K562 (cell line): ENCODE measurements around the gene SLC4A2. TPM values are rescaled to one million over a fixed set of nuclear protein-coding genes. Genes with fewer than 3 reads are reported as not detected.
A peak's percentile ranks its signal among the peaks of the same experiment; 100 is the strongest.

ENCODE experiments used
- ARID3A ChIP-seq: IDR thresholded peaks from 2 replicates; pipeline ENCODE4 v1.6.1; 2012; ENCODE audit warnings: low read depth, low read length, improper control_type of control experiment, borderline replicate concordance
- CHD7 ChIP-seq: fragments of 200-600 bp; sonication (generic); IDR thresholded peaks from one replicate; pipeline ENCODE4 v1.6.1; 2012; ENCODE audit warnings: mild to moderate bottlenecking, low read depth, low read length, inconsistent platforms
- ELF4 ChIP-seq: fragments of 450-650 bp; formaldehyde crosslinking; IDR thresholded peaks from 2 replicates; pipeline ENCODE4 v1.4.0; 2022; ENCODE audit warnings: missing genetic modification characterization
- ESRRB ChIP-seq: fragments of 250-450 bp; sonication (Bioruptor Pico); IDR thresholded peaks from 2 replicates; pipeline ENCODE4 v1.5.0; 2020; ENCODE audit warnings: mild to moderate bottlenecking, moderate library complexity, borderline replicate concordance
- LARP7 ChIP-seq: fragments of 450-650 bp; IDR thresholded peaks from 2 replicates; pipeline ENCODE4 v1.6.1; 2016
- MECOM ChIP-seq: fragments of 250-450 bp; sonication (Bioruptor Pico); IDR thresholded peaks from 2 replicates; pipeline ENCODE4 v1.8.0; 2022; ENCODE audit warnings: inconsistent platforms
- MXI1 ChIP-seq: IDR thresholded peaks from 2 replicates; pipeline ENCODE4 v1.6.1; 2011; ENCODE audit warnings: low read depth, mild to moderate bottlenecking, improper control_type of control experiment, low read length
- PBX2 ChIP-seq, 2 experiments: IDR thresholded peaks in 1 of 2; conservative IDR thresholded peaks in 1 of 2; 2 replicates each; pipeline ENCODE4 v1.6.1; 2016; ENCODE audit warnings: low read depth in 2 of 2, mild to moderate bottlenecking in 1 of 2, missing compliant biosample characterization in 1 of 2, missing genetic modification characterization in 1 of 2, moderate library complexity in 1 of 2
- ZNF695 ChIP-seq: fragments of 450-650 bp; formaldehyde crosslinking; IDR thresholded peaks from 2 replicates; pipeline ENCODE4 v1.4.0; 2020; ENCODE audit warnings: mild to moderate bottlenecking, moderate library complexity
- polyA plus RNA-seq, 8 experiments: library from polyadenylated mRNA; depleted of rRNA in 4 of 8; stranded (reverse) in 5 of 8; unstranded in 3 of 8; fragments of >200 nt; fragmentation: Nextera tagmentation in 2 of 8; fragmentation: Illumina TruSeq in 1 of 8; extraction: Ambion mirVana in 2 of 8; extraction: Trizol in 1 of 8; gene quantifications; 2 replicates each; pipeline versions ENCODE4 v1.2.1 to v1.2.3, GENCODE V29; 2011 to 2014; ENCODE audit warnings: inconsistent platforms in 1 of 8, missing spikeins in 1 of 8
- total RNA-seq, 7 experiments: library from RNA; depleted of rRNA in 6 of 7; stranded (reverse); fragments of >200 nt in 6 of 7; fragmentation: Illumina TruSeq in 2 of 7; extraction: Trizol in 2 of 7; gene quantifications; 2 replicates each; pipeline versions ENCODE4 v1.2.1 to v1.2.3, GENCODE V29; 2011 to 2021; ENCODE audit warnings: low replicate concordance in 1 of 7

The SLC4A2 gene
- total and polyA plus RNA-seq, 9 of the 15 experiments (the other 6 are each of a cell fraction or from before 2014, with no cell fraction given) = 11.4 to 375 (median 130) TPM

- TF ChIP-seq ARID3A (no peak), MECOM (CRISPR knock-in tag) (no peak), ESRRB (CRISPR knock-in tag) (no peak), LARP7 (no peak), ZNF695 (no peak), CHD7 (no peak), ELF4 (CRISPR knock-in tag) (no peak), MXI1 (no peak), PBX2 (CRISPR knock-in tag; IDR thresholded peaks at IDR 0.05; ENCODE audit: low read depth) (no peak), PBX2 (tag; conservative IDR thresholded peaks at IDR 0.05; ENCODE audit: low read depth) (0 out of 2 replicates have a peak, but pooled peaks have one; percentile 26)
These were observed 54.2 kb downstream of the SLC4A2 start (continued) for GRCh38 chr7:151113344-151114150.
